Activated naive CD4-positive, alpha-beta T cell treated with anti-CD3 and anti-CD28 coated beads, Interleukin-2, amount 50 U/mL, for 24 hours (primary cell): ENCODE data around the gene SPATA20.

ENCODE experiments used
- H3K27ac Mint-ChIP-seq: one replicate; pipeline ENCODE4 v1.8.0; 2021; ENCODE audit warnings: mild to moderate bottlenecking, mixed read lengths
- H3K27me3 Mint-ChIP-seq: one replicate; pipeline ENCODE4 v1.8.0; 2021; ENCODE audit warnings: mixed read lengths
- H3K36me3 Mint-ChIP-seq: one replicate; pipeline ENCODE4 v1.8.0; 2021; ENCODE audit warnings: mixed read lengths
- H3K4me1 Mint-ChIP-seq: one replicate; pipeline ENCODE4 v1.8.0; 2021; ENCODE audit warnings: mixed read lengths
- H3K4me3 Mint-ChIP-seq: one replicate; pipeline ENCODE4 v1.8.0; 2021; ENCODE audit warnings: mild to moderate bottlenecking, mixed read lengths
- H3K9me3 Mint-ChIP-seq: one replicate; pipeline ENCODE4 v1.8.0; 2021; ENCODE audit warnings: mixed read lengths

SPATA20 gene

GRCh38 chr17:50532452-50533024, 14.4 kb upstream of the SPATA20 start, which contains the start of gene EPN3:
Gene EPN3 (plus strand): TSS chr17:50532735. CDS start chr17:50536557, 3,822 bp downstream.
- Mint-ChIP-seq H3K4me1 (peaks cover 22% of the 10 kb centered on the region), H3K36me3 (peaks cover 2% of the 10 kb centered on the region), H3K9me3 (no peaks in the 10 kb centered on the region), H3K4me3 (peak within 1 kb of the TSS; percentile 26), H3K27ac (no peak within 1 kb of the TSS), H3K27me3 (peaks cover 37% of the 10 kb centered on the region)

- Mint-ChIP-seq H3K4me1 (peaks cover 22% of the 10 kb centered on the region), H3K4me3 (peak overlapping the region; percentile 26), H3K36me3 (peaks cover 2% of the 10 kb centered on the region), H3K9me3 (no peaks in the 10 kb centered on the region), H3K27me3 (peaks cover 37% of the 10 kb centered on the region), H3K27ac (no peak overlapping the region)
Observed at GRCh38 chr17:50533185-50533584, 13.8 kb upstream of the SPATA20 start.

- peaks cover 22% of the 10 kb centered on the region for H3K4me1 Mint-ChIP-seq
- H3K27me3 Mint-ChIP-seq, result peaks cover 34% of the 10 kb centered on the region
- H3K27ac Mint-ChIP-seq, result no peak overlapping the region
- H3K4me3 Mint-ChIP-seq, result peak overlapping the region; percentile 26
- peaks cover 2% of the 10 kb centered on the region for H3K36me3 Mint-ChIP-seq
- H3K9me3 Mint-ChIP-seq, result no peaks in the 10 kb centered on the region
Observed at GRCh38 chr17:50533720-50534148, 13.2 kb upstream of the SPATA20 start.

- peak overlapping the region; percentile 15 for H3K4me3 Mint-ChIP-seq
- peaks cover 2% of the 10 kb centered on the region for H3K36me3 Mint-ChIP-seq
- H3K27ac Mint-ChIP-seq, result no peak overlapping the region
- H3K9me3 Mint-ChIP-seq, result no peaks in the 10 kb centered on the region
- peaks cover 31% of the 10 kb centered on the region for H3K27me3 Mint-ChIP-seq
- peaks cover 22% of the 10 kb centered on the region for H3K4me1 Mint-ChIP-seq
Observed at GRCh38 chr17:50534222-50534978, 12.6 kb upstream of the SPATA20 start.

- Mint-ChIP-seq H3K4me1 (peaks cover 22% of the 10 kb centered on the region), H3K27me3 (peaks cover 28% of the 10 kb centered on the region), H3K4me3 (no peak overlapping the region), H3K9me3 (no peaks in the 10 kb centered on the region), H3K36me3 (peaks cover 2% of the 10 kb centered on the region), H3K27ac (no peak overlapping the region)
Observed at GRCh38 chr17:50534979-50535326, 12.0 kb upstream of the SPATA20 start.

- no peak overlapping the region for H3K4me3 Mint-ChIP-seq
- no peaks in the 10 kb centered on the region for H3K9me3 Mint-ChIP-seq
- peaks cover 27% of the 10 kb centered on the region for H3K27me3 Mint-ChIP-seq
- peaks cover 22% of the 10 kb centered on the region for H3K4me1 Mint-ChIP-seq
- H3K27ac Mint-ChIP-seq, result no peak overlapping the region
- H3K36me3 Mint-ChIP-seq, result peaks cover 2% of the 10 kb centered on the region
Observed at GRCh38 chr17:50535407-50535806, 11.6 kb upstream of the SPATA20 start.

- H3K4me3 Mint-ChIP-seq, result no peak overlapping the region
- no peaks in the 10 kb centered on the region for H3K9me3 Mint-ChIP-seq
- H3K27ac Mint-ChIP-seq, result no peak overlapping the region
- peaks cover 22% of the 10 kb centered on the region for H3K4me1 Mint-ChIP-seq
- peaks cover 18% of the 10 kb centered on the region for H3K27me3 Mint-ChIP-seq
- H3K36me3 Mint-ChIP-seq, result no peaks in the 10 kb centered on the region
Observed at GRCh38 chr17:50536683-50537646, 10.0 kb upstream of the SPATA20 start.

- Mint-ChIP-seq H3K27ac (no peak overlapping the region), H3K27me3 (peaks cover 15% of the 10 kb centered on the region), H3K4me3 (no peak overlapping the region)
Observed at GRCh38 chr17:50537721-50538548, 9.0 kb upstream of the SPATA20 start.

GRCh38 chr17:50538549-50539410, 8.2 kb upstream of the SPATA20 start:
- H3K27me3 Mint-ChIP-seq, result peaks cover 9% of the 10 kb centered on the region
- peaks cover 12% of the 10 kb centered on the region for H3K4me1 Mint-ChIP-seq
- no peaks in the 10 kb centered on the region for H3K9me3 Mint-ChIP-seq
- no peak overlapping the region for H3K4me3 Mint-ChIP-seq
- no peak overlapping the region for H3K27ac Mint-ChIP-seq
- H3K36me3 Mint-ChIP-seq, result no peaks in the 10 kb centered on the region

More at GRCh38 chr17:50537721-50538548, 9.0 kb upstream of the SPATA20 start:
- Mint-ChIP-seq H3K36me3 (no peaks in the 10 kb centered on the region), H3K4me1 (peaks cover 21% of the 10 kb centered on the region), H3K9me3 (no peaks in the 10 kb centered on the region)

- Mint-ChIP-seq H3K4me1 (peaks cover 16% of the 10 kb centered on the region), H3K9me3 (no peaks in the 10 kb centered on the region), H3K4me3 (no peak overlapping the region), H3K27me3 (peaks cover 8% of the 10 kb centered on the region), H3K36me3 (no peaks in the 10 kb centered on the region), H3K27ac (no peak overlapping the region)
Observed at GRCh38 chr17:50539762-50540559, 7.0 kb upstream of the SPATA20 start.

- H3K27ac Mint-ChIP-seq, result no peak overlapping the region
- H3K36me3 Mint-ChIP-seq, result no peaks in the 10 kb centered on the region
- H3K9me3 Mint-ChIP-seq, result no peaks in the 10 kb centered on the region
- H3K4me3 Mint-ChIP-seq, result peak overlapping the region; percentile 84
- peaks cover 5% of the 10 kb centered on the region for H3K27me3 Mint-ChIP-seq
- peaks cover 16% of the 10 kb centered on the region for H3K4me1 Mint-ChIP-seq
Observed at GRCh38 chr17:50540560-50541401, 6.2 kb upstream of the SPATA20 start.

GRCh38 chr17:50541402-50541715, 5.6 kb upstream of the SPATA20 start:
- no peaks in the 10 kb centered on the region for H3K9me3 Mint-ChIP-seq
- H3K27me3 Mint-ChIP-seq, result peaks cover 5% of the 10 kb centered on the region
- H3K36me3 Mint-ChIP-seq, result no peaks in the 10 kb centered on the region
- peak overlapping the region; percentile 84 for H3K4me3 Mint-ChIP-seq
- H3K4me1 Mint-ChIP-seq, result peaks cover 19% of the 10 kb centered on the region
- H3K27ac Mint-ChIP-seq, result peak overlapping the region; percentile 23
